Measurements from ENCODE around the gene NPAS3.

GRCh38 chr14:33163109-33163508 lies 224.4 kb downstream of the NPAS3 start:
- TF ChIP-seq POLR2A (IDR thresholded peaks at IDR 0.05): no peak
- no peak for TF ChIP-seq CTCF (IDR thresholded peaks at IDR 0.05)
- TF ChIP-seq POLR2AphosphoS5 (IDR thresholded peaks at IDR 0.05): no peak

Measured in breast epithelium (tissue), 3 donors.